ENCODE data around the gene DYNC1H1. TPM values are rescaled to one million over a fixed set of nuclear protein-coding genes. Genes with fewer than 3 reads are reported as not detected.

Gene DYNC1H1
- total RNA-seq, 6 donors from 2014 or later, result 352 to 556 (median 447) TPM

- Histone ChIP-seq H3K27ac (no peak overlapping the region), H3K9me3 (no peaks in the 10 kb centered on the region), H3K4me1 (no peaks in the 10 kb centered on the region), H3K27me3 (no peaks in the 10 kb centered on the region), H3K36me3 (no peaks in the 10 kb centered on the region), H3K4me3 (no peak overlapping the region)
- WGBS, 2 donors, result 71 to 73% methylated on average over 5 of the region's 5 CpGs
- DNase-seq (no peak), ATAC-seq (ENCODE audit: low FRiP score in 2 of 2) (no peak)
- TF ChIP-seq POLR2A (IDR thresholded peaks at IDR 0.05) (no peak), CTCF (IDR thresholded peaks at IDR 0.05) (no peak), EP300 (IDR thresholded peaks at IDR 0.05) (no peak), POLR2AphosphoS5 (IDR thresholded peaks at IDR 0.05) (no peak)
Measured at GRCh38 chr14:101939646-101940170, 24.7 kb upstream of the DYNC1H1 start.

GRCh38 chr14:101944451-101944850 is 19.9 kb upstream of the DYNC1H1 start:
- Histone ChIP-seq H3K9me3 (no peaks in the 10 kb centered on the region), H3K27ac (no peak overlapping the region), H3K4me3 (no peak overlapping the region), H3K27me3 (no peaks in the 10 kb centered on the region), H3K36me3 (no peaks in the 10 kb centered on the region), H3K4me1 (peaks cover 8 to 15% (median 13%) of the 10 kb centered on the region in 4 donors)
- TF ChIP-seq POLR2AphosphoS5 (IDR thresholded peaks at IDR 0.05), result no peak
- no peak for TF ChIP-seq POLR2A (IDR thresholded peaks at IDR 0.05)
- no peak for TF ChIP-seq CTCF (IDR thresholded peaks at IDR 0.05)
- no peak for TF ChIP-seq EP300 (IDR thresholded peaks at IDR 0.05)
- WGBS, 2 donors, result 74 to 81% methylated on average over 5 of the region's 5 CpGs
- no peak for ATAC-seq (ENCODE audit: low FRiP score in 2 of 2)
- DNase-seq, result no peak

- ATAC-seq (ENCODE audit: low FRiP score in 2 of 2), result no peak
- H3K4me1 ChIP-seq, result peaks cover 10 to 21% (median 13%) of the 10 kb centered on the region in 4 donors
Measured at GRCh38 chr14:101945171-101945570, 19.2 kb upstream of the DYNC1H1 start.

GRCh38 chr14:101947577-101947903 is 16.8 kb upstream of the DYNC1H1 start:
- TF ChIP-seq CTCF (IDR thresholded peaks at IDR 0.05) (no peak), POLR2AphosphoS5 (IDR thresholded peaks at IDR 0.05) (no peak), EP300 (IDR thresholded peaks at IDR 0.05) (no peak), POLR2A (IDR thresholded peaks at IDR 0.05) (no peak)
- no peaks in the 10 kb centered on the region for H3K27me3 ChIP-seq
- peak in 1 of 2 donors; percentile 38 for DNase-seq
- H3K4me3 ChIP-seq, result peak overlapping the region; percentile 14 to 81 (median 68)
- peaks cover 10 to 21% (median 13%) of the 10 kb centered on the region in 4 donors for H3K4me1 ChIP-seq
- 6 to 10% methylated on average over 7 to 8 of the region's 8 CpGs for WGBS, 2 donors
- H3K27ac ChIP-seq, result peak overlapping the region; percentile 93 to 99 (median 98)
- no peaks in the 10 kb centered on the region for H3K36me3 ChIP-seq
- peak; percentile 0 to 2 for ATAC-seq (ENCODE audit: low FRiP score in 2 of 2)
- no peaks in the 10 kb centered on the region for H3K9me3 ChIP-seq

More at GRCh38 chr14:101945171-101945570, 19.2 kb upstream of the DYNC1H1 start:
- Histone ChIP-seq H3K27me3 (no peaks in the 10 kb centered on the region), H3K36me3 (no peaks in the 10 kb centered on the region), H3K9me3 (no peaks in the 10 kb centered on the region), H3K27ac (no peak overlapping the region), H3K4me3 (no peak overlapping the region)
- 7 to 22% methylated on average over 5 of the region's 5 CpGs for WGBS, 2 donors
- no peak for TF ChIP-seq EP300 (IDR thresholded peaks at IDR 0.05)
- TF ChIP-seq CTCF (IDR thresholded peaks at IDR 0.05), result no peak
- TF ChIP-seq POLR2AphosphoS5 (IDR thresholded peaks at IDR 0.05), result no peak
- no peak for TF ChIP-seq POLR2A (IDR thresholded peaks at IDR 0.05)
- DNase-seq, result no peak
